ENCODE data around the gene CD300A. TPM values are rescaled to one million over a fixed set of nuclear protein-coding genes. Genes with fewer than 3 reads are reported as not detected.

The CD300A gene
- total and polyA plus RNA-seq, 2 donors (not counting 1 experiment from before 2014, with no cell fraction given), result not detected

DNA sequence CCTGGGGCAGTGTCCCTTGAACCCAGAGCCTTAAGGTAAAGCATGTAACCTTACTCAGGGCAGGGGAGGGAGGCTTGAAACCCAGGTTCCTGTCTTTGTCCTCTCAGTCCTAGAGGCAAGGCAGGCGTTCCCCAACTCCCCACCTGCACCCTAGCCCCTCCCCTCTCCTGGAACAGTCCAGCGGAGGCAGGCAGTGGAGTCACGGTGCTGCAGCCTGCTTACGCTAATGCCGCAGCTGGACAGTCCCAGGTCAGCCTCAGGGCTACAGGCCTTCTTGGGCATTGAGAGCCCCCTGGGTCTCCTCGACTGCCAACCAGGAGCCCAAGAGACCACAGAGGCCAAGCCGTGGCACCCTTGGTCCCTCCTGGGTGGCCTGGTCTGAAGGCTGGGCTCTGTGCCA is 6.8 kb upstream of the CD300A start:
- Histone ChIP-seq H2AFZ (ENCODE audit: low read length) (no peak overlapping the region), H3K9ac (ENCODE audit: insufficient read depth, low read length) (no peak overlapping the region), H3K79me2 (ENCODE audit: control insufficient read depth, insufficient read depth, low read length) (no peaks in the 10 kb centered on the region), H3K4me1 (ENCODE audit: control insufficient read depth, extremely low read depth, insufficient read depth, low read length) (no peaks in the 10 kb centered on the region), H3K36me3 (ENCODE audit: control insufficient read depth, insufficient read depth, low read length) (no peaks in the 10 kb centered on the region), H3K4me2 (ENCODE audit: extremely low read depth, insufficient read depth, low read length) (no peak overlapping the region), H3K27ac (ENCODE audit: insufficient read depth, low read length) (no peak overlapping the region), H3K9me3 (ENCODE audit: control insufficient read depth, insufficient read depth, low read depth, low read length) (no peaks in the 10 kb centered on the region), H4K20me1 (ENCODE audit: control insufficient read depth, extremely low read depth, insufficient read depth, low read length) (no peaks in the 10 kb centered on the region), H3K27me3 (ENCODE audit: control insufficient read depth, insufficient read depth, low read length) (no peaks in the 10 kb centered on the region), H3K4me3 (replicated peaks in 1 of 4; ENCODE audit: control extremely low read depth in 1 of 4, insufficient read depth in 1 of 4, low read depth in 3 of 4, low read length in 4 of 4) (no peak overlapping the region)
- no peak for DNase-seq (ENCODE audit: low read depth in 2 of 2)
- TF ChIP-seq, protein P1, sequence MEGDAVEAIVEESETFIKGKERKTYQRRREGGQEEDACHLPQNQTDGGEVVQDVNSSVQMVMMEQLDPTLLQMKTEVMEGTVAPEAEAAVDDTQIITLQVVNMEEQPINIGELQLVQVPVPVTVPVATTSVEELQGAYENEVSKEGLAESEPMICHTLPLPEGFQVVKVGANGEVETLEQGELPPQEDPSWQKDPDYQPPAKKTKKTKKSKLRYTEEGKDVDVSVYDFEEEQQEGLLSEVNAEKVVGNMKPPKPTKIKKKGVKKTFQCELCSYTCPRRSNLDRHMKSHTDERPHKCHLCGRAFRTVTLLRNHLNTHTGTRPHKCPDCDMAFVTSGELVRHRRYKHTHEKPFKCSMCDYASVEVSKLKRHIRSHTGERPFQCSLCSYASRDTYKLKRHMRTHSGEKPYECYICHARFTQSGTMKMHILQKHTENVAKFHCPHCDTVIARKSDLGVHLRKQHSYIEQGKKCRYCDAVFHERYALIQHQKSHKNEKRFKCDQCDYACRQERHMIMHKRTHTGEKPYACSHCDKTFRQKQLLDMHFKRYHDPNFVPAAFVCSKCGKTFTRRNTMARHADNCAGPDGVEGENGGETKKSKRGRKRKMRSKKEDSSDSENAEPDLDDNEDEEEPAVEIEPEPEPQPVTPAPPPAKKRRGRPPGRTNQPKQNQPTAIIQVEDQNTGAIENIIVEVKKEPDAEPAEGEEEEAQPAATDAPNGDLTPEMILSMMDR (conservative IDR thresholded peaks at IDR 0.05 in 1 of 2, IDR thresholded peaks at IDR 0.05 in 1 of 2; ENCODE audit: low read depth in 1 of 2, low read length in 2 of 2), result no peak
- TF ChIP-seq EZH2 (IDR thresholded peaks at IDR 0.05; ENCODE audit: low read length, missing control alignments), result no peak

DNA sequence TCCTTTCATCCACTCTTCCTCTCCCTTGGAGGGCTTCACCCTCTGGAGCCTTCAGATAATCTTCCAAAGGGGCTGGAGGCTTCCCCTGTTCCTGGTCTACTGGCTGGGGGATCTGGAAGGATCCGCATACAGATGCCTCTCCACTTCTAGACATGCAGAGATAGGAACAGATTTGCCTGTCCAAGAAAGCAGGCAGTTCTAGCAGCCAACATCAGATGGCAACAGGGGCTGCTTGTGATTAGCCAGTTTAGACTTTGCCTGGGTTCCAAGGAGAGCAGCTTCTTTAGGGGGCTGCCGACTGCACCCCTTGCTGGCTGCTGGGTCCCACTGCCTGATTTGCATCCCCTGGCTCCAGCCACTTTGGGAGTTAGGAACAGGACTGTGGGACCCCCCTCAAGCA is 6.2 kb upstream of the CD300A start:
- H3K36me3 ChIP-seq (ENCODE audit: control insufficient read depth, insufficient read depth, low read length), result no peaks in the 10 kb centered on the region
- H3K9me3 ChIP-seq (ENCODE audit: control insufficient read depth, insufficient read depth, low read depth, low read length), result no peaks in the 10 kb centered on the region
- no peaks in the 10 kb centered on the region for H3K4me1 ChIP-seq (ENCODE audit: control insufficient read depth, extremely low read depth, insufficient read depth, low read length)
- H3K79me2 ChIP-seq (ENCODE audit: control insufficient read depth, insufficient read depth, low read length), result no peaks in the 10 kb centered on the region
- TF ChIP-seq EZH2 (IDR thresholded peaks at IDR 0.05; ENCODE audit: low read length, missing control alignments), result no peak
- TF ChIP-seq, protein P1 (conservative IDR thresholded peaks at IDR 0.05 in 1 of 2, IDR thresholded peaks at IDR 0.05 in 1 of 2; ENCODE audit: low read depth in 1 of 2, low read length in 2 of 2), result no peak
- no peak overlapping the region for H2AFZ ChIP-seq (ENCODE audit: low read length)
- H3K9ac ChIP-seq (ENCODE audit: insufficient read depth, low read length), result no peak overlapping the region
- no peaks in the 10 kb centered on the region for H3K27me3 ChIP-seq (ENCODE audit: control insufficient read depth, insufficient read depth, low read length)
- H3K4me2 ChIP-seq (ENCODE audit: extremely low read depth, insufficient read depth, low read length), result no peak overlapping the region
- H3K27ac ChIP-seq (ENCODE audit: insufficient read depth, low read length), result no peak overlapping the region
- no peak overlapping the region for H3K4me3 ChIP-seq (replicated peaks in 1 of 4; ENCODE audit: control extremely low read depth in 1 of 4, insufficient read depth in 1 of 4, low read depth in 3 of 4, low read length in 4 of 4)
- no peak for DNase-seq (ENCODE audit: low read depth in 2 of 2)
- no peaks in the 10 kb centered on the region for H4K20me1 ChIP-seq (ENCODE audit: control insufficient read depth, extremely low read depth, insufficient read depth, low read length)

DNA sequence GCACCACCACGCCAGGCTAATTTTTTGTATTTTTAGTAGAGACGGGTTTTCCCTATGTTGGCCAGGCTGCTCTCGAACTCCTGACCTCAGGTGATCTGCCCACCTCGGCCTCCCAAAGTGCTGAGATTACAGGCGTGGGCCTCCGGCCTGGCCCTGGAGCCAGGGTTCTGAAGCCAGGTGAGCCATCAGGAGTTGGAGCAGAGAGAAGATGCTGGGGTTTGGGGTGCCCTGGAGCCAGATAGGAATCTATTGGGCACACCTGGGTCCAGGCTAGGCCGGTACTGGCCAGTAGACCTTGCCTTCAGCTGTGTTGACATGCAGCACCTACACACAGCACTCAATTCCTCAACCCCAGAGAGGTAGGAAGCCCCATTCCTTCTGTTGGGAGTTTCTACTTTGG is 5.4 kb upstream of the CD300A start:
- Histone ChIP-seq H2AFZ (ENCODE audit: low read length) (no peak overlapping the region), H3K4me2 (ENCODE audit: extremely low read depth, insufficient read depth, low read length) (no peak overlapping the region), H4K20me1 (ENCODE audit: control insufficient read depth, extremely low read depth, insufficient read depth, low read length) (no peaks in the 10 kb centered on the region), H3K9ac (ENCODE audit: insufficient read depth, low read length) (no peak overlapping the region), H3K79me2 (ENCODE audit: control insufficient read depth, insufficient read depth, low read length) (no peaks in the 10 kb centered on the region), H3K27me3 (ENCODE audit: control insufficient read depth, insufficient read depth, low read length) (no peaks in the 10 kb centered on the region), H3K36me3 (ENCODE audit: control insufficient read depth, insufficient read depth, low read length) (no peaks in the 10 kb centered on the region), H3K4me3 (replicated peaks in 1 of 4; ENCODE audit: control extremely low read depth in 1 of 4, insufficient read depth in 1 of 4, low read depth in 3 of 4, low read length in 4 of 4) (no peak overlapping the region), H3K4me1 (ENCODE audit: control insufficient read depth, extremely low read depth, insufficient read depth, low read length) (no peaks in the 10 kb centered on the region), H3K9me3 (ENCODE audit: control insufficient read depth, insufficient read depth, low read depth, low read length) (no peaks in the 10 kb centered on the region), H3K27ac (ENCODE audit: insufficient read depth, low read length) (no peak overlapping the region)
- no peak for DNase-seq (ENCODE audit: low read depth in 2 of 2)
- TF ChIP-seq, protein P1 (conservative IDR thresholded peaks at IDR 0.05 in 1 of 2, IDR thresholded peaks at IDR 0.05 in 1 of 2; ENCODE audit: low read depth in 1 of 2, low read length in 2 of 2), result no peak
- TF ChIP-seq EZH2 (IDR thresholded peaks at IDR 0.05; ENCODE audit: low read length, missing control alignments), result no peak
